Dedifferentiated amniotic fluid mesenchymal stem cell (primary cell): ENCODE results near the gene ARHGAP26.
A peak's percentile ranks its signal among the peaks of the same experiment; 100 is the strongest.

Experiments
- DNase-seq: peaks from one replicate; pipeline ENCODE4 v3.0.0-alpha.2; 2016; ENCODE audit errors: extremely low spot score

ARHGAP26 gene

GRCh38 chr5:142769793-142770649 is at the start of gene ARHGAP26:
ARHGAP26 (plus strand) TSS chr5:142770377; CDS start chr5:142770762, 385 bp downstream.
- DNase-seq: peak; percentile 96

GRCh38 chr5:142720641-142721271 is 49.4 kb upstream of the ARHGAP26 start:
- no peak for DNase-seq

GRCh38 chr5:142722146-142722545 is 48.0 kb upstream of the ARHGAP26 start:
- no peak for DNase-seq

GRCh38 chr5:142722896-142723295 is 47.3 kb upstream of the ARHGAP26 start:
- DNase-seq: no peak

GRCh38 chr5:142724821-142725220 is 45.4 kb upstream of the ARHGAP26 start:
- no peak for DNase-seq

GRCh38 chr5:142725231-142726187 is 44.7 kb upstream of the ARHGAP26 start:
- no peak for DNase-seq

- DNase-seq: peak; percentile 92
These were observed 43.9 kb upstream of the ARHGAP26 start for GRCh38 chr5:142726188-142726731.

- no peak for DNase-seq
These were observed 42.5 kb upstream of the ARHGAP26 start for GRCh38 chr5:142727735-142728047.

- no peak for DNase-seq
These were observed 34.6 kb upstream of the ARHGAP26 start for GRCh38 chr5:142735323-142736246.

GRCh38 chr5:142736247-142736632 is 33.9 kb upstream of the ARHGAP26 start:
- no peak for DNase-seq

- DNase-seq: no peak
These were observed 33.0 kb upstream of the ARHGAP26 start for GRCh38 chr5:142737179-142737578.

- DNase-seq: peak; percentile 28
These were observed 29.5 kb upstream of the ARHGAP26 start for GRCh38 chr5:142740474-142741242.

- peak; percentile 26 for DNase-seq
These were observed 26.4 kb upstream of the ARHGAP26 start for GRCh38 chr5:142743592-142744441.

GRCh38 chr5:142745268-142745667 is 24.9 kb upstream of the ARHGAP26 start:
- no peak for DNase-seq

GRCh38 chr5:142746532-142747433 is 23.4 kb upstream of the ARHGAP26 start:
- DNase-seq: peak; percentile 93

- no peak for DNase-seq
These were observed 22.0 kb upstream of the ARHGAP26 start for GRCh38 chr5:142748132-142748531.

- no peak for DNase-seq
These were observed 21.5 kb upstream of the ARHGAP26 start for GRCh38 chr5:142748568-142749249.
